Measurements from ENCODE around the gene DGCR8. TPM values are rescaled to one million over a fixed set of nuclear protein-coding genes. Genes with fewer than 3 reads are reported as not detected.

Gene DGCR8
- total RNA-seq, 2 donors from 2014 or later, result 8.3 to 12.1 TPM

DNA sequence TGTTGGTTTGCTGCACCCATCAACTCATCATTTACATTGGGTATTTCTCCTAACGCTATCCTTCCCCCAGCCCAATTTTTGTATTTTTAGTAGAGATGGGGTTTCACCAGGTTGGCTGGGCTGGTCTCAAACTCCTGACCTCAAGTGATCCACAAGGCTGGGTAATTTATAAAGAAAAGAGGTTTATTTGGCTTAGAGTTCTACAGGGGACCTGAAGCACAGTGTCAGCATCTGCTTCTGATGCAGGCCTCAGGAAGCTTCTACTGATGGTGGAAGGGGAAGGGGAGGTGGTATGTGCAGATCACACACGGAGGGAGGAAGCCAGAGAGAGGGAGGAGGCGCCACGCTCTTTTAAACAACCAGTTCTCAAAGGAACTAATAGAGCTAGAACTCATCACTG lies 33.3 kb upstream of the DGCR8 start:
- H3K36me3 ChIP-seq, result peaks cover 56% of the 10 kb centered on the region
- no peak for TF ChIP-seq CTCF (IDR thresholded peaks at IDR 0.05)

GRCh38 chr22:20051927-20052308 lies 28.1 kb upstream of the DGCR8 start:
- Histone ChIP-seq H3K27ac (no peak overlapping the region), H3K4me1 (no peaks in the 10 kb centered on the region), H3K27me3 (no peaks in the 10 kb centered on the region), H3K4me3 (no peak overlapping the region), H3K36me3 (peaks cover 81% of the 10 kb centered on the region), H3K9me3 (no peaks in the 10 kb centered on the region)
- no peak for TF ChIP-seq CTCF (IDR thresholded peaks at IDR 0.05)
- DNase-seq (ENCODE audit: low spot score), result no peak

More for the DNA sequence above, 33.3 kb upstream of the DGCR8 start:
- Histone ChIP-seq H3K4me1 (no peaks in the 10 kb centered on the region), H3K4me3 (no peak overlapping the region), H3K27ac (no peak overlapping the region), H3K9me3 (no peaks in the 10 kb centered on the region), H3K27me3 (no peaks in the 10 kb centered on the region)
- DNase-seq (ENCODE audit: low spot score), result no peak

DNA sequence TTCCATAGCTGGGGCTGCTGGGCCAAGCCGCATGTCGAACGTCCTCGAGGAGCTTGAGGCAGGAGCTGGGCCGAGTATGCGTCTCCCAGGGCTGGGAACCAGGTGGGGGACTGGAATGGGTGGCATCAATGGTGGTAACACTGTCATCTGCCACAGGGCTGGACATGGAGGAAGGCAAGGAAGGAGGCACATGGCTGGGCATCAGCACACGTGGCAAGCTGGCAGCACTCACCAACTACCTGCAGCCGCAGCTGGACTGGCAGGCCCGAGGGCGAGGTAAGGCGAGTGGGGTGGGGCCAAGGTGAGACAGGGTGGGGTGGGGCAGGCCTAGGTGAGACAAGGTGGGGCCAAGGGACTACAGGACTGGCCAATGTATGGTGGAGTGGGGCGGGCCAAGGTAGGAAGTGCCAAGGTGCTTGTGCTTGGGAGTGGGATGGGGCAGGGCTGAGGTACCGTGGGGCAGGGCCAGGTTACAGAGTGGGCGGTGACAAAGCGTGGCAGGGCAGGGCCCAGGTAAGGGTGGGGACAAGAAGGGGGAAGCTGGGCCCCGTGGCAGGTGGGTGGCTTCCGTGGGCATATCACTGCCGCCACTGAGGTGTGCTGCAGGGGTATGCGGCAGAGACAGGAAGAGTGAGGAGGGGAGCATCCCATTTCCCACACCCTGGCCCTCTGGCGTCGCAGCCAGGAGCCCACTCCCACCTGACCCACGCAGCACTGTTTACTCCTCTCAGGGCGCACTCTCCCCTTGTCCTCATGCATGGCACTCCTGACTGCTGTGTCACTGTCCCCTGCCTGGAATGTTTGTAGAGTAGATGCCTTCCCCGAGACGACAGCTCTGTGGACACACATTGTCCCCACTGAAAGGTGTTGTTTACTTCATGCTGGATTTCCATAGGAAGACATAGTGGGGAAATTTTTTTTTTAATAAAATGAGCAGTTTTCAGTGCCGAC lies 27.5 kb upstream of the DGCR8 start:
- Histone ChIP-seq H3K27me3 (no peaks in the 10 kb centered on the region), H3K4me3 (no peak overlapping the region), H3K27ac (no peak overlapping the region), H3K9me3 (no peaks in the 10 kb centered on the region), H3K36me3 (peaks cover 83% of the 10 kb centered on the region), H3K4me1 (no peaks in the 10 kb centered on the region)
- no peak for TF ChIP-seq CTCF (IDR thresholded peaks at IDR 0.05)
- no peak for DNase-seq (ENCODE audit: low spot score)

GRCh38 chr22:20053407-20054033 lies 26.5 kb upstream of the DGCR8 start:
- Histone ChIP-seq H3K36me3 (peaks cover 75% of the 10 kb centered on the region), H3K27me3 (no peaks in the 10 kb centered on the region), H3K27ac (no peak overlapping the region), H3K4me1 (no peaks in the 10 kb centered on the region), H3K9me3 (no peaks in the 10 kb centered on the region), H3K4me3 (no peak overlapping the region)
- DNase-seq (ENCODE audit: low spot score), result no peak
- TF ChIP-seq CTCF (IDR thresholded peaks at IDR 0.05), result no peak

GRCh38 chr22:20054034-20054427 lies 26.0 kb upstream of the DGCR8 start:
- DNase-seq (ENCODE audit: low spot score), result no peak
- Histone ChIP-seq H3K27ac (no peak overlapping the region), H3K4me3 (no peak overlapping the region), H3K36me3 (peaks cover 70% of the 10 kb centered on the region), H3K4me1 (no peaks in the 10 kb centered on the region), H3K9me3 (no peaks in the 10 kb centered on the region), H3K27me3 (no peaks in the 10 kb centered on the region)
- no peak for TF ChIP-seq CTCF (IDR thresholded peaks at IDR 0.05)

All from right atrium auricular region (tissue), 2 donors.